ENCODE data around the gene IL4I1.

DNA sequence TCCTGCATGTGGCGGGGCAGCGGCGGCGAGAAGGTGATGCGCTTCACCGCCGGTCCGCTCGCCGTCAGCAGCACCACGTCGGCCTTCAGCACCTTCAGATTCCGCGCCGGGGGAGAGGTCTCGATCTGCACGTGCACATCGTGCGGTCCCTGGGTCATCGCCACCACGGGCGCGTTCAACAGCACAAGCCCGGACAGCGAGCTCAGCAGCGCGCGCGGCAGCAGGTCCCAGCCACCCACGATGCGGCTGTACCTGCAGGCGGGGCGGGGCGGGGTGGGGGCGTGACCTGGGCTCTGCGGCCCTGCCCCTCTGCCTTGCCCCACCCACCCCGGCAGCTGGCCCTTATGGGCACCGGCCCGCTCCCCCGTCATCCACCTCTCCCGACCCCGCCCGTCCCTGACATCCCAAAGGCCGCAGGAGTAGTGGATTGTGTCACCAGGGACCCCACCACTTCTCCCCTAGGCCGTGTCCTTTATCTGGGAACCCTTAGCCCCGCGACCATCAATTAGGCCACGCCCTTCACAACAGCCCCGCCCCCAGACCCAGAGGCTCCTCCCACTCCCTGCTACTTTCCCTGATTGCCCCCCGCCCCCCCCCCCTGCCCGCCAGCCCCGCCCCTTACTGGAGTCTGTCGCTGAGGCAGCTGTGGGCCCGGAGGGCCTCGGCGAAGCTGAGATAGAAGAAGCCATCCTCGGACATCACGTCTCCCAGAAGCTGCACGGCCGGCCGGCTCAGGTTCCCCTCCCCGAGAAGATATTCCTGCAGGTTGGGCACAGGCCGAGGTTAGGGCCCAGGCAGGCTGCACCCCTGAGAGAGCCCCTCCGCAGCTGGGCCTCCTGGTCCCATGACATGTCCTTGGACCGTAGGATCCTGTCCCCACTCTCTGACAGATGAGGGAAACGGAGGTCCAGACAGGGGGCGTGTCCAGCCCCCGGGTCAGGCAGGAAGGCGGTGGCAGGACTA is 6.1 kb downstream of the IL4I1 start:
- TF ChIP-seq CTCF (IDR thresholded peaks at IDR 0.05) (peak; percentile 69), EZH2 (IDR thresholded peaks at IDR 0.05; ENCODE audit: borderline replicate concordance, insufficient read depth, low read depth, low read length, poor library complexity, severe bottlenecking) (no peak)

Measured in B cell (primary cell).